Measurements from ENCODE around the gene CBX4. TPM values are rescaled to one million over a fixed set of nuclear protein-coding genes. Genes with fewer than 3 reads are reported as not detected.
A peak's percentile ranks its signal among the peaks of the same experiment; 100 is the strongest.

Gene CBX4
- total RNA-seq (2014; rRNA removed; shearing (Covaris generic)): 11.4 and 18.9 TPM in 2 replicates
- 1.2 and 1.4 TPM in 2 replicates for polyA plus RNA-seq (2016; fragmentation: Nextera tagmentation; extraction: Ambion mirVana)

DNA sequence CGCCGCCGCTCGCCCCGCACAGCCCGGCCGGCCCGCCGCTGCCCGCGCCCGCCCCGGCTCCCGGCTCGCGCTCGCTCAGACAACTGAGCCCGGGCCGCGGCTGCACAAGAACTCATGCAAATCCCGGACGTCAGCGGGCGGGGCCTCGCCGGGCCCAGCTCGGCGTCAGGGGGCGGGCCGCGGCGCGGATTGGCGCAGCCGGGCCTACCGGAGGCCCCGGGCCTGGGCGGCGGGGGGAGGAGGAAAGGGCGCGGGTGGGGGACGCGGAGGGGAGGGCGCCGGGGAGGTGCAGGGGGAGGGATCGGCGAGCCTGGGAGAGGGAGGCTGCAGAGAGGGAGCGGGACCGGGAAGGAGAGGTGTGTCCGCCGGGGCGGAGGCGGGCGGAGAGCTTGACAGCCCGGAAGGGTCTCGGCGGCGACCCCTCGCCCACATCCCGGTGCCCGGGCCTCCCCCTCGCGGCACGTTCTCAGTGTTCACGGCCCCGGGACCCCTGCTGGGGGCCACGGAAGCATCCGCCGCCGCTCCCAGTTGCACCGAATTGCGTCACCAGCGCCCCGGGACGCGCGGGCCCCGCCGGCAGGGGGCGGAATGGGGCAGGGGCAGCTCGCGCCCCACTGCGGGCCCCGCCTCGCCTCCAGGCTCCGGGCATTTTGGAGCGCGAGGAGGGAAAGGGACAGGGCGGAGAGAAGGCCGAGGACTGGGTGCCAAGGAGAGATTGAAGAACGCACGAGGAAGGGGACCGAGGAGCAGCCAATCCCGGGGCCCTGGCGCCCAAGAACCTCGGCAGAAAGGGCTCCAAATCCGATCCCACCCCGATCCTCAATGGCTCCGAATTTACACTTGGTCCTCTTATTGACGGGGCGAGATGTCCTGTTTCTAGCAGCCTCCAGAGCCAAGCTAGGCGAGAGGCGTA is at the start of gene CBX4:
Gene CBX4 (minus strand): TSS at position 85 of the 913 bp plus-strand sequence. CDS start 189 bp downstream, outside the sequence.
- TF ChIP-seq EZH2phosphoT487 (IDR thresholded peaks at IDR 0.05; ENCODE audit: insufficient read depth, low read depth) (no peak), EZH2 (IDR thresholded peaks at IDR 0.05; ENCODE audit: insufficient read depth, poor library complexity, severe bottlenecking) (no peak)
- Histone ChIP-seq H4K20me1 (ENCODE audit: insufficient read depth) (no peaks in the 10 kb centered on the region), H3K36me3 (ENCODE audit: low read depth) (peaks cover 6% of the 10 kb centered on the region; the same call in 1 of the 2 replicates), H3K9me3 (ENCODE audit: low read depth) (no peaks in the 10 kb centered on the region), H3K9ac (peak within 1 kb of the TSS; percentile 79), H3K4me3 (peak within 1 kb of the TSS; percentile 80), H3K79me2 (ENCODE audit: insufficient read depth) (peaks cover 37% of the 10 kb centered on the region), H3K9me2 (ENCODE audit: insufficient read depth) (no peaks in the 10 kb centered on the region), H3K4me2 (ENCODE audit: unreplicated experiment) (peak within 1 kb of the TSS; percentile 95), H2AFZ (peak within 1 kb of the TSS; percentile 72), H3K27ac (peak within 1 kb of the TSS; percentile 72), H3F3A (ENCODE audit: insufficient read depth) (peaks cover 11% of the 10 kb centered on the region), H3K27me3 (replicated peaks; ENCODE audit: insufficient read depth) (peaks cover 29% of the 10 kb centered on the region), H3K4me1 (ENCODE audit: insufficient read depth) (peaks cover 6% of the 10 kb centered on the region)
- 1 to 2% methylated on average over 54 to 81 of the region's 103 CpGs for WGBS, 2 experiments (ENCODE audit: low coverage in 1 of 2, low lambda C conversion rate in 2 of 2, missing lambda C conversion rate in 2 of 2)
- DNase-seq: peak; percentile 97
- in situ Hi-C loops (cut with MboI): loop anchor here (10.0 kb wide), 1 partner anchor 155 kb away; no protein-coding TSS in a partner anchor

DNA sequence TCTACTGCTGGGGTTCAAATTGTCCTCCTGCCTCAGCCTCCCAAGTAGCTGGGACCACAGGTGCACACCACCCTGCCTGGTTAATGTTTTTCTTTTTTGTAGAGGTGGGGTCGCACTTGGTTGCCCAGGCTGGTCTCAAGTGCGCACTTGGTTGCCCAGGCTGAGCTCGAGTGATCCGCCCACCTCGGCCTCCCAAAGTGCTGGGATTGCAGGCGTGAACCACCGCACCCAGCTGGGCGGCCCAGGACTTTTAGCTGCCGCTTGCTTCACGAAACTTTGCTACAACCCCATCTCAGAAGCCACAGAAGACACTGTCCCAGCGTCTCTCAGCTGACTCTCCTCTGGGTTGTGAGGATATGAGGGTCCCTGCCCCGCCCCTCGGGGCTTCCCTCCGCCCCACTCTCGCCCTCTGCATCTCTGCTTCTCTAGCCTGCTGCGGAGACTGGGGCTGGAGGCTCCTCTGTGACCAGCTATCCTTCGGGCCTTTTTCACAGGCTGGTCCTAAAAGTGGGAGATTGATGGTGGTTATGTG is 48.8 kb upstream of the CBX4 start:
- no peak overlapping the region for H3K9ac ChIP-seq
- WGBS, 2 experiments (ENCODE audit: low coverage in 1 of 2, low lambda C conversion rate in 2 of 2, missing lambda C conversion rate in 2 of 2): 73 to 74% methylated on average over 16 to 17 of the region's 17 CpGs
- peaks cover 23% of the 10 kb centered on the region for H3K27me3 ChIP-seq (replicated peaks; ENCODE audit: insufficient read depth)
- H3K4me3 ChIP-seq: no peak overlapping the region
- no peaks in the 10 kb centered on the region for H3K79me2 ChIP-seq (ENCODE audit: insufficient read depth)
- H3K27ac ChIP-seq: no peak overlapping the region
- TF ChIP-seq EZH2phosphoT487 (IDR thresholded peaks at IDR 0.05; ENCODE audit: insufficient read depth, low read depth): no peak
- no peak for TF ChIP-seq EZH2 (IDR thresholded peaks at IDR 0.05; ENCODE audit: insufficient read depth, poor library complexity, severe bottlenecking)
- no peaks in the 10 kb centered on the region for H3K9me3 ChIP-seq (ENCODE audit: low read depth)
- no peaks in the 10 kb centered on the region for H4K20me1 ChIP-seq (ENCODE audit: insufficient read depth)
- no peak overlapping the region for H3K4me2 ChIP-seq (ENCODE audit: unreplicated experiment)
- H2AFZ ChIP-seq: no peak overlapping the region
- no peaks in the 10 kb centered on the region for H3K4me1 ChIP-seq (ENCODE audit: insufficient read depth)
- in situ Hi-C loops (cut with MboI): no loop called here
- no peaks in the 10 kb centered on the region for H3F3A ChIP-seq (ENCODE audit: insufficient read depth)
- H3K36me3 ChIP-seq (ENCODE audit: low read depth): no peaks in the 10 kb centered on the region
- DNase-seq: no peak
- no peaks in the 10 kb centered on the region for H3K9me2 ChIP-seq (ENCODE audit: insufficient read depth)

DNA sequence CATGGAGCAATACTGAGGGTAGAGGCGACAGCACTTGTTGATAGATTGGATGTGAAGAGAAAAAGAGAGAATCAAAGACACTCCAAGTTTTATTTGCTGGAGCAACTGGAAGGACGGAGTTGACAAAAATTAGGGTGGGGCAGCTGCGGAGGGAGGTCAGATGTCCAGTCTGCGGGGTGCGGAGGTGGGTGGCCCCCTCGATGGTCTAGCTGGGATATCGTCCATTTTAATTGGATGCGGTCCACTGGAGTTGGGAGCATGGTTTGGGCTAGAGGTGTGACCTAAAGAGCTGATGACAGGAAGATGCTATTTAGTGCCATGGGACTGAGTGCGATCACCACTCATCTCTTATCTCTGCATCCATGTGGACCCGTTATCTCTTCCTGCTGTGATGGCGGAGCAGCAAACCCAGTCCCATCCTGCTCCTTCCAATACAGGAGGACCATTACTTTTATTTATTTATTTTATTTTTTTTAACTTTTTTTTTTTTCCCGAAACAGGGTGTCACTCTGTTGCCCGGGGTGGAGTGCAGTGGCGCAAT is 48.3 kb upstream of the CBX4 start:
- Histone ChIP-seq H3K9ac (no peak overlapping the region), H3K27me3 (replicated peaks; ENCODE audit: insufficient read depth) (peaks cover 23% of the 10 kb centered on the region), H3K9me2 (ENCODE audit: insufficient read depth) (no peaks in the 10 kb centered on the region), H3K4me1 (ENCODE audit: insufficient read depth) (no peaks in the 10 kb centered on the region), H3K36me3 (ENCODE audit: low read depth) (no peaks in the 10 kb centered on the region), H3K27ac (no peak overlapping the region), H3K4me2 (ENCODE audit: unreplicated experiment) (no peak overlapping the region), H3K79me2 (ENCODE audit: insufficient read depth) (no peaks in the 10 kb centered on the region), H3F3A (ENCODE audit: insufficient read depth) (no peaks in the 10 kb centered on the region), H4K20me1 (ENCODE audit: insufficient read depth) (no peaks in the 10 kb centered on the region), H3K9me3 (ENCODE audit: low read depth) (no peaks in the 10 kb centered on the region), H3K4me3 (no peak overlapping the region), H2AFZ (no peak overlapping the region)
- 82 to 89% methylated on average over 14 of the region's 14 CpGs for WGBS, 2 experiments (ENCODE audit: low coverage in 1 of 2, low lambda C conversion rate in 2 of 2, missing lambda C conversion rate in 2 of 2)
- no peak for TF ChIP-seq EZH2 (IDR thresholded peaks at IDR 0.05; ENCODE audit: insufficient read depth, poor library complexity, severe bottlenecking)
- TF ChIP-seq EZH2phosphoT487 (IDR thresholded peaks at IDR 0.05; ENCODE audit: insufficient read depth, low read depth): no peak
- in situ Hi-C loops (cut with MboI): no loop called here
- DNase-seq: no peak

DNA sequence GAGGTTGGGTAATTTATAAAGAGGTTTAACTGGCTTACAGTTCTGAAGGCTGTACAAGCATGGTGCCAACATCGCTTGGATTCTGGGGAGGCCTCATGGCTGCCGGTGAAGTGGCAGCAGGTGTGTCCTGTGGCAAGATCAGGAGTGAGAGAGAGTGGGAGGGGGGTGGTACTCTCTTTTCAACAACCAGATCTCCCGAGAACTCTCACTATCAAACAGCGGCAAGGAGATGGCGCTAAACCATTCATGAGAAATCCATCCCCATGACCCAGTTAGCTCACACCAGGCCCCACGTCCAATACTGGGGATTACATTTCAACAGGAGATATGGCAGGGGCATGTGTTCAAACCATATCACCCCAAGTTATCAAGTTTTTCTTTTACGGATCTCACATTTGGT is 44.0 kb upstream of the CBX4 start:
- Histone ChIP-seq H3K4me2 (ENCODE audit: unreplicated experiment) (no peak overlapping the region), H3K9me3 (ENCODE audit: low read depth) (no peaks in the 10 kb centered on the region), H3K27ac (no peak overlapping the region), H3K4me1 (ENCODE audit: insufficient read depth) (no peaks in the 10 kb centered on the region), H4K20me1 (ENCODE audit: insufficient read depth) (no peaks in the 10 kb centered on the region), H3K79me2 (ENCODE audit: insufficient read depth) (no peaks in the 10 kb centered on the region), H3K4me3 (no peak overlapping the region), H3K9ac (no peak overlapping the region), H3K9me2 (ENCODE audit: insufficient read depth) (no peaks in the 10 kb centered on the region), H3F3A (ENCODE audit: insufficient read depth) (no peaks in the 10 kb centered on the region), H2AFZ (no peak overlapping the region), H3K36me3 (ENCODE audit: low read depth) (no peaks in the 10 kb centered on the region), H3K27me3 (replicated peaks; ENCODE audit: insufficient read depth) (no peaks in the 10 kb centered on the region; the same call in 1 of the 2 replicates)
- 56 to 57% methylated on average over 7 of the region's 7 CpGs for WGBS, 2 experiments (ENCODE audit: low coverage in 1 of 2, low lambda C conversion rate in 2 of 2, missing lambda C conversion rate in 2 of 2)
- in situ Hi-C loops (cut with MboI): no loop called here
- DNase-seq: no peak
- no peak for TF ChIP-seq EZH2 (IDR thresholded peaks at IDR 0.05; ENCODE audit: insufficient read depth, poor library complexity, severe bottlenecking)
- no peak for TF ChIP-seq EZH2phosphoT487 (IDR thresholded peaks at IDR 0.05; ENCODE audit: insufficient read depth, low read depth)

All from GM23248 (cell line).